Bone marrow (tissue), 2 donors: ENCODE data around the gene PEPD.

ENCODE experiments used
- DNase-seq, 2 donors: peaks; one replicate each; lab custom pipeline; 2025; lab: John Stamatoyannopoulos, UW

PEPD gene

DNA sequence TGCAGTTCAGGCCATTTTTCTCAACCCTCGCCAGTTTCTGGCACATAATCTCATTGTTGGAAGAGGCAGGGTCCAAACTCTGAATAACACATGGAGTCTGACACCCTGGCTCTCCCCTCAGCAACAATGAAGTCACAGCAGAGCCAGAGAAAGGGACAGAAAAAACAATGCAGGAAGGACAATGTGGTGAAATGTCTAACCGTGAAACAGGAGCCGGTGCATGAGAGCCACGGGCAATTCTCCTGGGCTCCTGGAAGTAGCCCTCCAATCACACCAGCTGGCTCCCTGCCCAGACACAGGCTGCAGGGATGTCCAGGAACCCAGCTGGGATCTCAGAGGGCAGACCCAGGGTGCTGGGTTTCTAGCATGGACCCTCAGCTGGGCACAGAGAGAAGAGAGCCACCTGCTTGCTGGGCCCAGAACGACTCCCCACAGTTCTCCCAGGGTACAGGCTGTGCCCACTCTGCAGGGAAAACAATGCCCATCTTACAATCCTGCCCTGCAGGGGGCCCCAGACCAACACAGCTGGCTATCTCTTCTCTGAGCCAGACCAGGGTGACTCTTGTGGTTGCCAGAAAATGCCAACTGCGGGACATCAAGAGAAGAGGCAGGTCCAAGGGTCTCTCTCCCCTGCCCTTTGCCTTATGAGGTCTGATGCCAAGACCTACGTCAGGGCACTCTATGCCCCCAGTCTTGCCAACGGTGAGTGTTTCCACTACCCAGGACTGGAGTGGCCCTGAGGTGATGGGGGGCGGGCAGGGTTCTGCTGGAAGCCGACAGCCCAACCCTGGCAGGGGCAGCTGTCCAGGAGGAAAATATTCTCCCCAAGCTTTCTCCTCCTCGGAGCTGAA, 83.5 kb downstream of the PEPD start:
- no peak for DNase-seq

DNA sequence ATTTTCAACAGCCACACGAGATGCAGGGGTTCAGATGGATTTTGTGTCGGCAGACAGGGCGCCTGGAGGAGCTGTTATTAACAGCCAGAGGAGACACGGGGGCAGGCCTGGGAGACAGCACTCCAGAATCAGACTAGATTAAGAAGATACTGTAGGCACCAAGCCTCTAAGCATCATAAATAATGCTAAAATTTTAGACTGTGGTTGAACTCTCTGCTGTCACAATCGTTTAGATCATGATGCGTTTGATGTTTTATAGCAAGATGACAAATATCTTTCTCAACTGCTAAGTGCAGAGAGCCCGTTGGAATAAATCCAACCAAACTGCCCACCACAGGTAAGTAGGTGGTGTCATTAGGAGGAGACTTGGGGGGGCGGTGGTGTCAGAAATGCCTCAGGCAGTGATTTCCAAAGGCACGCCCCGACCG, 84.2 kb downstream of the PEPD start:
- DNase-seq = no peak

DNA sequence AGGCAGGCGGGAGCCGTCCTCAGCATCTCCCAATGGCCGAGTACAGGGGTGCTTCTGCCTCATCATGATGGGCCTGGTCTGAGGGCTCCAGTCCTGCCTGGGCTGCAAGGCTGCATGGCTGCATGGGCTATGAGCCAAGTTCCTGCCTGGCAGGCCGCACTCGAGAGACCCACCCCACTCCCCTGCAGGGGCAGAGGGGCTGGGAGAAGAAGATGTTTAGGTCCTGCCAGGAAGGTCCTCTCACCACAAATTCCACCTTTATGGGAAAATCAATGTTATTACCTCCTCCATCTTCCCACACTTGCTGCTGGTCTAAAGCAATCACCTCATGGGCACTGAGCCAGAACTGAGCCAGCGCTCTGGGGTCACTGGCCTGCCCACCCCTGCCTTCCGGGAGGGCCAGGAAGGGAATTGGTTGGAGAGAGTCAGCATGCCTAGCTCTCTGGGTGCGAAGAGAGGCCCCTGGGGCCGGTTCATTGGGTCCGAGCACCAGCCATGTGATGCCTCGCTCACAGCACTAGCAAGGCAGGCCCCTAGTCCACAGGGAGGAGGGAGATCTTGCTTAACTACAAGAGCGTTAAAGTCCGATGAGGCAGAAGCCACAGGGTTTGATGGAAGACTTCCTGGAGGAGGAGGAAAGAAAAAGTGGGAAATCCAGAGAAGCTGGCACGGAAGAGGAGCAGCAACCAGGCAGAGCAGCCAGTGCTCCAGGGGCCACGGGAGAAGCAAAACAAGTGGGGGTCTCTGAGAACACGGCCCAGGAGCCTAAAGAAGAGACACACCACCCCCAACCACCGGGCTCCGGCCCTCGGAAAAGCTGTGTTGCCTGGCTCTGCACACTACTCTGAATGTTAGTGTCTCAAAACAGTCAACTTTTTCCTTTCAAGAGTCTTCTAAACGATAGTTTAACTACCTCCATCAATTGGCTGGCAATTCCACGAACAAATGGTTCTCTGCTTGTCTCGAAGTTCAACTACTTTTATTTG, 84.9 kb downstream of the PEPD start:
- no peak for DNase-seq

DNA sequence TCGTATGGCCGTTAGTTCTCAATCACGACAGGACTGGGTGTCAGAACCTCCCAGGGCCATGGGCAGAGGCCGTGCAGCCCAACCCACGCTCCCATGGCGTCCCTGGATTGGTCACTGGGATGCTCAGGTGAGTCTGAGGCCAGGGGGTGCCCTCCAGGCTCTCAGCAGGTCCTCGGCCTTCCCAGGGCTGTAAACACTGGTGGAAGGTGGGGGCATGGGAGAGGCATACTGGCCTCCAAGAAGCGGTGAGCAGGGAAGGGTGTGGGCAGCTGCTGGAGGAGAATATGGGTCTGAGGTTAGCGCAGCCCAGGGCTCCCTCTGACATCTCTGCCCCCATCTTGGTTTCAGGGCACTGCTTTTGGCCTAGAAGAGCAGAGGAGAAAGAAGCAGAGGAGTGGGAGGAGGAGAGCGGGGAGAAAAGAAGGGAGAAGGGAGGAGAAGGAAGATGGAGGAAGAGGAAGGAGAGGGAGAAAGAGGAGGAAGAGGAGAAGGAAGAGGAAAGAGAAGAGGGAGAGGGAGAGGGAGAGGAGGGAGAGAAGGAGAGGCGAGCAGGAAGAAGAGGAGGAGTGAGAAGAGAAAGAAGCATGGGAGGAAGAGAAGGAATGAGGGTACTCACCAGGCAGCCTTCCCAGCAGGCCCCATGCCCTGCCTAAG, 85.8 kb downstream of the PEPD start:
- no peak for DNase-seq

DNA sequence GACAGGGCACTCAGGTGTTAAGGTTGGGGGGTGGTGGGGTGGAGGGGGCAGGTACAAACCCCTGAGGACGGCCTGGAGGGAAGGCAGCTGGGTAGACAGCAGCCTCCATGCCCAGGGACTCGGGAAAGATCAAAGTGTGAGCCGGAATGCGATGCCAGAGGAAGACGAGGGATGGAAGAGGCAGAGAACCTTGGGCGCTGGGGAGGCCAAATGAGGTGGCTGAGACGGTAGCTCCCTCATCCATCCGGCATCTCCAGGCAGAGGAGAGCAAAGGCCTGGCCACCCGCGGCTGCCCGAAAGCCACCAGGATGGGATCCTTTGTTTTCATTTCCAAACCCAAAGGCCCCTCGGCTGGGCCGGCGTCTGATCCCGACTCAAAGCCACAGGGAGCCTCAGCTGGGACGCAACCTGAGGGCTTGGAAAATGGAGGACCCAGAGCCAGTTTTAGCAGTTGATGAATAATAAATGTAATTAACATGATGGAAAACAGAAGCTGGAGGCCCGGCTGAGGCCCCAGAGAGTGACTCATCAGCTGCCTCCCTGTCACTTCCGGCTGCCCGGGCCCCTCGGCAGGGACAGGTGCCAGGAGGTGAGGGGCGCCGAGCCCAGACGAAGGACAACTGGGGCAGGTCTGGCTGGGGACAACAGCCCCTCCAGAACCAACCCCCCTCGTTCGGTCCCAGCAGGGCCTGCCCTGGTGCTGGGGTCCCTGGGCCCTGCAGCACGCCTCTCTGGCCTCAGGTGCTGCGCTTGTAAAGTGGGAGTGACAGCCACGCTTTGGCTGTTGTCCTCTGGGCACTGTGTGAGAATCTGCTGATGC, 86.5 kb downstream of the PEPD start:
- DNase-seq = no peak

DNA sequence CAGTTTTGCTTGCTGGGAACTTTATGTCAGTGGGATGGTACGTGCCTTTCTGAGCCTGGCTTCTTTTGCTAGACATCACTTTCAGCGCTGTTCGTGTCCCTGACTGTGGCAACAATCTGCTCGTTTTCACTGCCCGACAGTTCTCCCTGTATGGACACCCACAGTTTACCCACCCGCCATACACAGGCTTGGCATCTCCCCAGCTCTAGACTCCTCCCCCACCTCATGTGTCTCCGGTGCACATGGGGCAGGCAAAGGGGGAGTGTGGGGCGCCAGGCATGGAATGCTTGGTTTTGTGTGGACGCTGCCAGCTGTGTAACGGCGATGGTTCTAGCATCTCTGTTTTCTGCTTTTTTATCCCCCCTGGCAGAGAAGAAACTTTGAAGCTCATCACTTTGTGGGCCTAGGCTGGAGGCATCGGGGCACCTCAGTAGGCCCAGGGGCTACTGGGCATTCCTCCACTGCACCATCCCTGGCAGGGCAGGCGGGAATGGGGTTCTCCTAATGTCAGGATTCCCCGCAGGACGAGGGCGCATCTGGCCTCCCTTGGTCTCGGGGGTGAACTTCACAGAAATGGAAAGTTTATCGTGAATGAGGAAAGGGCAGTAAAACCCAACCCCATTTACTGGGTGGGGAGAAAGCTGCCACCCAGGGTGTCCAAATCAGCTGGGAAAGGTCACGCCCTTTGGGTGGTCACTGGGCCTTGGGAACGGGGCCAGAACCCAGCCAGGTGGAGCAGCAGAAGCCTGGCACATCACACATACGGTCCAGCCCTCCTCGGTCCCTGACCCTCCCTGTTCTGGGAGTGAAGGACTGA, 87.3 kb downstream of the PEPD start:
- DNase-seq = no peak

DNA sequence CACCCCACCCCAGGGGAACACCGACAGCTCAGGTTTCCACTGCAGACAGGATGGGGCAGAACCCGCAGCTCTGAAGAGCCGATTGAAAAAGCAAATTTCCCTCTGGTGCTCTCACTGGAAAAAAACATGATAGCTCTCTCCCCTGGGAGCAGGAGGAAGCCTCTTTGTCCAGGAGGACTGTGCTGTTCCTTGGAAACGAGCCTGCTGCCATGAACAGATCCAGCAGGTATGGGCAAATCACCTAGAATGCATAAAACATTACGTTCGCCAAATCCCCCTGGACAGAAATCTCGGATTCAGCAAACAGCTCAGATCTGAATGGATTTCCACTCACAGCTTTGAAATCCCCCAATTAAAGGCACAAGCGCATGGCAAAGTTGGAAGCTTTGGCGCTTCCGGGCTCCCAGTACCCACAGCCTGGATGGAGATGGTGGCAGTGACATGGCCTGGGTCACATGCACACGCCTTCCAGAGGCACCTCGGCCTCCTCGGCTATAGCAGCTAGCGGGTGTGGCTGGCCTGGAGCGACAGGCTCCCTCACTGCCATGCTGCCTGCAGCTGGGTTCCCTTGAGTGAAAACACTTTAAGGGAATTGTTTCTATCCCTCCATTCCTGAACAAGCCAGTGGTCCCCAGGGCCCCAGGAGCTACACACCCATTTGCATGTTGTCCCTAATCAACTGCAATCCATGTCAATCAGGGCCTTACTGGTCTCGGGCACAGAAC, 89.0 kb downstream of the PEPD start:
- DNase-seq = no peak

DNA sequence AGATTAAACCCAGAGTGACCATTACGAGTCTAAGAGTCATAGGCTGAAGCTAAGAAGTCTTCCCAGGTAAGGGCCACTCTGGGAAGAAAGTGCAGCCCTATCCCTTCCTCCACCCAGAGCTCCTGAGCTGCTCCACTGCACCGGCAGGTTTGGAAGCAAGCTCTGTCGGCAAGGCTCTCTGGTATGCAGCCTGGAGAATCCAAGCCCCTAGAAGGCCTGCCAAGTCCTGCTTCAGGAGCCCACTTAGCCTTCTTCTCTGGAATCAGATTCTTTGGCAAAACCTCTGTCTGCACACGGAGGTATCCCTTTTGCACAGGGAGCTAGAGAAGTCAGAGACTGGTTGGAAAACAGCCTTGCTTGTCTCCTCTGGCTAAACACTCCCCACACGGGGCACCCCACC, 89.6 kb downstream of the PEPD start:
- no peak for DNase-seq

DNA sequence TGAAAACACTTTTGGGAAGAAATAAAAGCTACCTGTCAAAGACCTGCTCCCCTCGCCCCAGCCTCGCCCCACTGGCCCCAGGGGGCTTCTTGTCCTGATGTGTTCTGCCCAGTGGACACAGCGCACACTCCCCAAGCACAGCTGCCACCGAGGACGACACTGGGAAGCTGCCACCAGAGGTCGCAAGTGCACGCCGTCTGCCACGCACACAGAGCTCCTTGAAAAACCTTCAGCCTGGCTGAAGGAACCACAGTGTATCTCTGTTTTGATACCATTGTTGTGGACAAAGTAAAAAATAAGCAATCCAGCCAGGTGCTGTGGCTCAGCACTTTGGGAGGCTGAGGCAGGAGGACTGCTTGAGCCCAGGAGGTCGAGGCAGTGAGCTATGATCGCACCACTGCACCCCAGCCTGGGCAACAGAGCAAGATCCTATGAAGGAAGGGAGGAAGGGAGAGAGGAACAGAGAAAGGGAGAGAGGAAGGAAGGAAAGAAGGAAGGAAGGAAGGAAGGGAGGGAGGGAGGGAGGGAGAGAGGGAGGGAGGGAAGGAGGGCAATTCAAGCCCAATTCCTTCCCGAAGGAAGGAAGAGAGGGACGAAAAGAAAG, 90.8 kb downstream of the PEPD start:
- DNase-seq = peak; percentile 17 to 24

DNA sequence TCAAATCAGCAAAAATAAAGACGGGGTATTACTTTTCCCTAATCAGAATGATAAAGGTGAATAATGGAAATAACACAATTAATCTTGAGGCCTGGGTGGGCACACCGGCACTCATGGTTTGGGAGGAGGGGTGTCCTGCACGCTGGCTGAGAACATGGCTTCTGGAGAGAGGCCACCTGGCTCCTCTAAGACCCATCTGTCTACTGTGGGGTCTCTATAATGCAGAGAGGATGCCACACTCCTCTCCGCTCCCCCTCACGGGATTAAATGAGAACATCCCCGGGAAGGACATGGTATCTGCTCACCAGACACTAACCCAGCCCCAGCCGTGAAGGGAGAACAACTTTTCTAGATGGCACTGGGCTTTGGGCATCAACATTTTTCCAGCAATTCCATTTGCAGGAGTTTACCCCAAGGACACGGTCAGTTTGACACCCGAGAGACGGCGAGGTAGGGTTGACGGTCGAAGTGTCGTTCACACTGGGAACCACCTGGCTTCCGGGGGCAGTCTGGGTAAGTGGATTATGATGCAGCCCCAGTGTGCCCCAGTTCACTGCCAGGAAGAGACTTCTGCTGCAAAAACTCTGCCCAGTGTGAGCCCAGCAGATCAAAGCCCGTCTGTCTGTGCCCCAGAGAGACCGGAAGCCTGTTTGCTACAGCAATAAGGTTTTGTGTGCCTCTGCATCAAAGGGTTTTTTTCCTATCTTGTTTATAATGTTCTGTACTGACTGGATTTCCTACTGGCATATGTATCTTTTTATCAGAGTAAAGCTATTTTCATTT, 91.5 kb downstream of the PEPD start:
- no peak for DNase-seq

DNA sequence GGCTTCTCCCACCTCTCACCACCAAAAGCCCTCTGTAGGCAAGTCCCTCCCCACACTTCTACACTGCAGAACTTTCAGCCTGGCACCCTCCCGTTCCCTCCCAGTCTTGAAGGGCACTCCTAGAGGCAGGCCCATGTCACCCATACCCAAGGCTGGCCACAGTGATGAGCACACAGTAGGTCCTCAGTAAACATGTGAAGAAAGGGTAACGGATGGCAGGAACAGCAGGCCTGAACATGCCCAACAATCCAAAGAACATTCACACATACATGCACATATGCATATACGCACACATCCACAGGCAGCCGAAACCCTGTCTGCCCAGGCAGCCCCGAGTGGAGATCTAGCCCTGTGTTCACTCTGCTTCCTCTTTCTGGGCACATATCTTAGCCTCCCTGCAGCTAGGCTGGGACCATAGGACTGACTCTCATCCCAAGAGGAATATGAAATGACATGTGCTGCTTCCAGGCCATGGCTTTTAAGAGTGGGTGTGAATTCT, 92.9 kb downstream of the PEPD start:
- no peak for DNase-seq

DNA sequence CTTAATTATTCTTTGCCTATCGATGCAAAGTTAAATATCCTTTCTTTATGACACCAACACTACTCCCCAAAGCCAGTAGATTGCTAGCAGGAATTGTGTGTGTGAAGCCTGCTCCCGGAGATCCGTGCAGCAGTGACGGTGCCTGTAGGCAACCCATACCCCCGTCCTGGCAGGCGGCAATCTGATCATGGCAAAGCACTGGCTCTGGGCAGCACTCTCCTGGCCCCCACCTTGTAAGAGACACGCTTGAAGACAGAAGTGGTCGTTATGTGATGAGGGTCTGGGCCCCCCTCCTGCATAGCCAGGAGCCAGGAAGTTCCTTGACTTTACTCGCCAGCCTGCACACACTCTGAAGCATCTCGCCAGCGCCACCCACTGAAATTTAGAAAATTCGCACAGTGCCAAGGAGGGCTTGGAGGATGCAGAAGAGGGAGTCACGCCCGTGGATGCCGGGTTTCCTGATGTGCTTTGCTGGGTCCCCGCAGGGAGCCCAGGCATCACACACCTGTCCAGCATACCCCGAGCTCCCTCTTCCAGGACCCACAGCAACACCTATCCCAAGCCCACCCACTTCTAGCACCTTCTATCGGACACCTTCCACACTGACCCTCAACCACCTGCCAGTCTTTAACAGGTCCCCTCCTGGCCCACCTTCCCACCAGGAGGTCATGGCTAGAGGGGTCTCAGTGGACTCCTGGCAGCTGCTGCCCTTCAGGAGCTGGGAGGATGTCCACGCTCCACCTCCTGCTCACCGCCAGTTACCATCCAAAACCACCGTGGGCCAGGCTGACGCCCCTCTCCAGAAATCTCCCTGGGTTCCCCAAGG, 93.6 kb downstream of the PEPD start:
- DNase-seq = no peak

DNA sequence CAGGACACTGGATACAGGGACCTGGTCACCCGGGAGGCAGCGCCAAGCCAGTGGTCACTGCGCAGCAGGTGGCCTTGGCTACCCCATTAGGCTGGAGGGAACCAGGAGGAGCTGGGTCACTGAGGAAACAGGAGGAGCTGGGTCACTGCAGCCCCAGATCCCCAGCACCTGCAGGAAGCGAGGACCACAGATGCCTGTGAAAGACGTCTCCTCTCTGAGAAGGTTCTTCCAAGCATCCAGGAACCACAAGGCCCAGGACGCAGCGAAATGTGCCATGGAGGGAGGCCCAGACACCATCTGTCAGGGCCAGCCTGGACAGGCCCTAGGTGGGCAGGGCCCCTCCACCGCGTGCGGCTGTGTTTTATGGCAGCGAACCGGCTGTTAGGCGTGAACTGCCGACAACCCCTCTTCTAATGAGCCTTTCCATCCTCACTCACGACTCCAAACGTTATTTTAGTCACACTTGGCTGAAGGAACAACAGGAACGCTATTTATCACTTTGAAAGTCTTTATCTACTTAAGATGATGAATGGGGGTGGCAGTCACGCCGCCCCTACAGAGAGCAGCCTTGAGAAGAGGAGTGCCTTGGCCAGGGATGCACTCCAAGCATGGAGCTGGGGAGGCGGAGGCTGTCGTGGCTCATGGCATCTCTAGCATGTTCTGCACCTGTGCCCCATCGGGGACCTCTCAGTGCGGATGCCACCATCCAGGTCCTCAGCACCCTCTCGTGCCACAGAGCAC, 94.8 kb downstream of the PEPD start:
- no peak for DNase-seq

DNA sequence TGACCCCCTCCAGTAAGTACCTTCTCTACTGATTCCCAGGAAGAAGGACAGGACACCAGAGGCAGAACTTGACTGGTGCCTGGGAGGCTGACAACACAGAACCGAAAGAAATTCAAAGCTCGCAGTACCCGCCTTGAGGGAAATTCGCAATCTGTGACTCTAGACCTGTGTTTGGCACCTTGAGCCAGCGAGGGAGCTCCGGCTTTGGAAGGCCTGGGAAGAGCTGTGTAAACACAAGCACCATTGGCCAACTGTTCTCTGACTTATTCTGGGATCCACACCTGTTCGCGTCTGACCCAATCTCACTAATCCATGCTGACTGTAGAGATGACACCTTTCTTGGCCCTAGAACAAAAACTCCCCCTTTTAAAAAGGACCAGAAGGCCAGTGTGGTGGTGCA, 97.4 kb downstream of the PEPD start:
- no peak for DNase-seq

DNA sequence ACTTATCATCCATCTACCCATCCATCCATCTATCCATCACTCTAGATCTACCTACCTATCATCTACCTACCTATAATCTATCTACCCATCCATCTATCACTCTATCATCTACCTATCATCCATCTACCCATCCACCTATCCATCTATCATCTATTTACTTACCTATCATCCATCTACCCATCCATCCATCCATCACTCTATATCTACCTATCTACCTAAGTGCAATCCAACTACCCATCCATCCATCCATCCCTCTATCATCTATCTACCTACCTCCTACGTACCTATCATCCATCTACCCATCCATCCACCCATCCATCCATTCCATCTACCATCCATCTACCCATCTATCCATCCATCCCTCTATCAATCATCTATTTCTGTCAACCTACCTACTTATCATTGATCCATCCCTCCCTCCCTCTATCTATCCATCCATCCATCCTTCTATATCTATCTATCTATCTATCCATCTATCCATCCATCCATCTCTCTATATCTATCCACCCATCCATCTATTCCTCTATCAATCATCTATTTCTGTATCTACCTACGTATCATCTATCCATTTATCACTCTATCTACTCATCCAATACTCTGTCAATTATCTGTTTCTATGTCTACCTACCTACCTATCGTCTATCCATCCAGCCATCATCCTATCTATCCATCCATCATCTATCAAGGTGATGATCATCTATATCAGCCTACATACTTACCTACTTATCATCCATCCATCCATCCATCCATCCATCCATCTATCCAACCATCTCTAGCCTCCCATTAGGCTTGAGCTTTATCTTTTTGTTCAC, 99.0 kb downstream of the PEPD start:
- no peak for DNase-seq

DNA sequence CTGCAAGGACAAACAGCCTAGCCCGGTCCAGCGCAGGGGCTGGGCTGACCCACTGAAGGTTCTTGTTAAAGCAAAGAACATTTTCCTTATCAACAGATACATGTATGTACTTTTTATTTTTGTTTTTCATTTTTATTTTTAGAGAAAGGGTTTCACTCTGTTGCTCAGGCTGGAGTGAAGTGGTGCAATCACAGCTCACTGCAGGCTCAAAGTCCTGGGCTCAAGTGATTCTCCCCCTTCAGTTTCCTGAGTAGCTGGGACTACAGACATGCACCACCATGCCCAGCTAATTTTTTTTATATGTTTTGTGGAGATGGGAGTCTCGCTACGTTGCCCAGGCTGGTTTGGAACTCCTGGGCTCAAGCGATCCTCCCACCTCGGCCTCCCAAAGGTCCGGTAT, 100.2 kb downstream of the PEPD start:
- no peak for DNase-seq
